ENCODE data around the gene WWC1.
"Not testable (repeated sequence)": the region's sequence is repeated elsewhere in the genome, so short reads cannot be mapped to it uniquely, and the experiment has no call there.

The WWC1 gene

GRCh38 chr5:168308976-168309598 is 17.6 kb downstream of the WWC1 start:
- no peak for DNase-seq (ENCODE audit: low spot score)

GRCh38 chr5:168310541-168310940 is 19.1 kb downstream of the WWC1 start:
- not testable (repeated sequence) for DNase-seq (ENCODE audit: low spot score)

GRCh38 chr5:168311061-168311566 is 19.7 kb downstream of the WWC1 start:
- no peak for DNase-seq (ENCODE audit: low spot score)

- no peak for DNase-seq (ENCODE audit: low spot score)
These were observed 21.3 kb downstream of the WWC1 start for GRCh38 chr5:168312606-168313295.

- no peak for DNase-seq (ENCODE audit: low spot score)
These were observed 22.3 kb downstream of the WWC1 start for GRCh38 chr5:168313596-168314204.

- DNase-seq (ENCODE audit: low spot score) = no peak
These were observed 23.4 kb downstream of the WWC1 start for GRCh38 chr5:168314735-168315411.

- DNase-seq (ENCODE audit: low spot score) = no peak
These were observed 24.1 kb downstream of the WWC1 start for GRCh38 chr5:168315416-168316138.

- no peak for DNase-seq (ENCODE audit: low spot score)
These were observed 24.7 kb downstream of the WWC1 start for GRCh38 chr5:168316139-168316578.

GRCh38 chr5:168317096-168317520 is 25.7 kb downstream of the WWC1 start:
- DNase-seq (ENCODE audit: low spot score) = no peak

- DNase-seq (ENCODE audit: low spot score) = no peak
These were observed 26.2 kb downstream of the WWC1 start for GRCh38 chr5:168317521-168318147.

GRCh38 chr5:168318240-168318639 is 26.8 kb downstream of the WWC1 start:
- no peak for DNase-seq (ENCODE audit: low spot score)

- DNase-seq (ENCODE audit: low spot score) = no peak
These were observed 28.3 kb downstream of the WWC1 start for GRCh38 chr5:168319774-168320173.

- no peak for DNase-seq (ENCODE audit: low spot score)
These were observed 29.4 kb downstream of the WWC1 start for GRCh38 chr5:168320805-168321204.

- no peak for DNase-seq (ENCODE audit: low spot score)
These were observed 33.6 kb downstream of the WWC1 start for GRCh38 chr5:168324859-168325630.

GRCh38 chr5:168327019-168327421 is 35.6 kb downstream of the WWC1 start:
- no peak for DNase-seq (ENCODE audit: low spot score)

GRCh38 chr5:168327451-168327850 is 36.0 kb downstream of the WWC1 start:
- DNase-seq (ENCODE audit: low spot score) = no peak

GRCh38 chr5:168327994-168328393 is 36.5 kb downstream of the WWC1 start:
- no peak for DNase-seq (ENCODE audit: low spot score)

- no peak for DNase-seq (ENCODE audit: low spot score)
These were observed 37.4 kb downstream of the WWC1 start for GRCh38 chr5:168328814-168329213.

GRCh38 chr5:168329302-168329701 is 37.9 kb downstream of the WWC1 start:
- DNase-seq (ENCODE audit: low spot score) = no peak

- no peak for DNase-seq (ENCODE audit: low spot score)
These were observed 40.6 kb downstream of the WWC1 start for GRCh38 chr5:168332042-168332441.

- no peak for DNase-seq (ENCODE audit: low spot score)
These were observed 42.8 kb downstream of the WWC1 start for GRCh38 chr5:168334280-168334679.
